ENCODE measurements around the gene MVB12B.

MVB12B gene

GRCh38 chr9:126384926-126385325 is 58.3 kb downstream of the MVB12B start:
- DNase-seq (ENCODE audit: low read depth, low spot score): no peak

- DNase-seq (ENCODE audit: low read depth, low spot score): no peak
These were observed 59.5 kb downstream of the MVB12B start for GRCh38 chr9:126386088-126386487.

GRCh38 chr9:126386776-126387175 is 60.1 kb downstream of the MVB12B start:
- DNase-seq (ENCODE audit: low read depth, low spot score): no peak

GRCh38 chr9:126388964-126389708 is 62.5 kb downstream of the MVB12B start:
- DNase-seq (ENCODE audit: low read depth, low spot score): no peak

GRCh38 chr9:126389992-126390391 is 63.4 kb downstream of the MVB12B start:
- no peak for DNase-seq (ENCODE audit: low read depth, low spot score)

- DNase-seq (ENCODE audit: low read depth, low spot score): no peak
These were observed 64.3 kb downstream of the MVB12B start for GRCh38 chr9:126390923-126391322.

- no peak for DNase-seq (ENCODE audit: low read depth, low spot score)
These were observed 65.4 kb downstream of the MVB12B start for GRCh38 chr9:126391713-126392661.

- DNase-seq (ENCODE audit: low read depth, low spot score): no peak
These were observed 66.2 kb downstream of the MVB12B start for GRCh38 chr9:126392662-126393371.

- no peak for DNase-seq (ENCODE audit: low read depth, low spot score)
These were observed 67.2 kb downstream of the MVB12B start for GRCh38 chr9:126393876-126394275.

GRCh38 chr9:126394802-126395201 is 68.2 kb downstream of the MVB12B start:
- no peak for DNase-seq (ENCODE audit: low read depth, low spot score)

GRCh38 chr9:126395439-126396212 is 69.0 kb downstream of the MVB12B start:
- no peak for DNase-seq (ENCODE audit: low read depth, low spot score)

- peak; percentile 54 for DNase-seq (ENCODE audit: low read depth, low spot score)
These were observed 70.4 kb downstream of the MVB12B start for GRCh38 chr9:126397056-126397455.

- DNase-seq (ENCODE audit: low read depth, low spot score): peak; percentile 39
These were observed 71.9 kb downstream of the MVB12B start for GRCh38 chr9:126398403-126399058.

GRCh38 chr9:126399251-126399650 is 72.6 kb downstream of the MVB12B start:
- DNase-seq (ENCODE audit: low read depth, low spot score): no peak

GRCh38 chr9:126399789-126400188 is 73.2 kb downstream of the MVB12B start:
- DNase-seq (ENCODE audit: low read depth, low spot score): no peak

- no peak for DNase-seq (ENCODE audit: low read depth, low spot score)
These were observed 73.9 kb downstream of the MVB12B start for GRCh38 chr9:126400571-126400970.

GRCh38 chr9:126401107-126401506 is 74.5 kb downstream of the MVB12B start:
- DNase-seq (ENCODE audit: low read depth, low spot score): no peak

GRCh38 chr9:126401581-126401980 is 75.0 kb downstream of the MVB12B start:
- DNase-seq (ENCODE audit: low read depth, low spot score): no peak

GRCh38 chr9:126403397-126403796 is 76.8 kb downstream of the MVB12B start:
- DNase-seq (ENCODE audit: low read depth, low spot score): no peak

- no peak for DNase-seq (ENCODE audit: low read depth, low spot score)
These were observed 77.8 kb downstream of the MVB12B start for GRCh38 chr9:126404459-126404858.

Measured in activated CD4-positive, CD25-positive, alpha-beta regulatory T cell treated with anti-CD3 and anti-CD28 coated beads, Interleukin-2, amount 50 U/mL, for 16 hours (primary cell).